Mesendoderm (in vitro differentiated cells): Measurements from ENCODE around the gene PPFIA4.

ENCODE experiments used
- DNase-seq: peaks from one replicate; pipeline ENCODE4 v3.0.0; 2013
- H2AK5ac ChIP-seq: 2 replicates; pipeline ENCODE4 v1.6.1; 2013; ENCODE audit warnings: low read length, inconsistent platforms
- H2BK120ac ChIP-seq: 2 replicates; pipeline ENCODE4 v1.6.1; 2013; ENCODE audit warnings: low read depth, mild to moderate bottlenecking, low read length, moderate library complexity, mixed read lengths
- H2BK15ac ChIP-seq: replicated peaks from 2 replicates; pipeline ENCODE4 v1.6.1; 2013; ENCODE audit warnings: low read depth, mild to moderate bottlenecking, moderate library complexity
- H2BK5ac ChIP-seq: 2 replicates; pipeline ENCODE4 v1.6.1; 2013; ENCODE audit warnings: low read length, inconsistent platforms
- H3K18ac ChIP-seq: 2 replicates; pipeline ENCODE4 v1.6.1; 2013; ENCODE audit warnings: mild to moderate bottlenecking, low read length, mixed read lengths
- H3K23ac ChIP-seq: one replicate; pipeline ENCODE4 v1.6.1; 2013; ENCODE audit warnings: low read length
- H3K27ac ChIP-seq: 2 replicates; pipeline ENCODE4 v1.5.1; 2013; ENCODE audit warnings: low read depth, mild to moderate bottlenecking, inconsistent platforms, low read length, moderate library complexity
- H3K27me3 ChIP-seq: 2 replicates; pipeline ENCODE4 v1.6.1; 2013; ENCODE audit warnings: low read length, control low read depth, mild to moderate bottlenecking, inconsistent platforms; ENCODE audit not compliant: insufficient read depth, poor library complexity
- H3K36me3 ChIP-seq: 2 replicates; pipeline ENCODE4 v1.6.1; 2013; ENCODE audit warnings: low read length, inconsistent platforms; ENCODE audit not compliant: control insufficient read depth, insufficient read depth
- H3K4ac ChIP-seq: one replicate; pipeline ENCODE4 v1.6.1; 2013; ENCODE audit warnings: low read depth, mild to moderate bottlenecking, low read length, moderate library complexity
- H3K4me1 ChIP-seq: 2 replicates; pipeline ENCODE4 v1.6.1; 2013; ENCODE audit warnings: low read depth, low read length, inconsistent platforms; ENCODE audit not compliant: control insufficient read depth
- H3K4me2 ChIP-seq: 2 replicates; pipeline ENCODE4 v1.6.1; 2013; ENCODE audit warnings: low read length
- H3K4me3 ChIP-seq: 2 replicates; pipeline ENCODE4 v1.5.1; 2013; ENCODE audit warnings: mild to moderate bottlenecking, low read length
- H3K56ac ChIP-seq: one replicate; pipeline ENCODE4 v1.6.1; 2013; ENCODE audit warnings: low read length
- H3K79me1 ChIP-seq: 2 replicates; pipeline ENCODE4 v1.6.1; 2013; ENCODE audit warnings: low read length, inconsistent platforms
- H3K79me2 ChIP-seq: 2 replicates; pipeline ENCODE4 v1.6.1; 2013; ENCODE audit warnings: mild to moderate bottlenecking, low read length; ENCODE audit not compliant: control insufficient read depth, insufficient read depth
- H3K9ac ChIP-seq: 2 replicates; pipeline ENCODE4 v1.6.1; 2013; ENCODE audit warnings: low read length, inconsistent platforms
- H4K5ac ChIP-seq: one replicate; pipeline ENCODE4 v1.6.1; 2013; ENCODE audit warnings: low read length
- H4K8ac ChIP-seq: one replicate; pipeline ENCODE4 v1.6.1; 2013; ENCODE audit warnings: low read depth, mild to moderate bottlenecking, control low read depth, low read length, moderate library complexity
- WGBS: extraction: QIAGEN DNeasy Blood & Tissue Kit; methylation state at CpG from one replicate; pipeline ENCODE4 v1.1.7; 2013; ENCODE audit warnings: low lambda C conversion rate, missing lambda C conversion rate; ENCODE audit not compliant: insufficient coverage; ENCODE audit errors: extremely low coverage; 5-methylcytosine and 5-hydroxymethylcytosine counted together

Gene PPFIA4

DNA sequence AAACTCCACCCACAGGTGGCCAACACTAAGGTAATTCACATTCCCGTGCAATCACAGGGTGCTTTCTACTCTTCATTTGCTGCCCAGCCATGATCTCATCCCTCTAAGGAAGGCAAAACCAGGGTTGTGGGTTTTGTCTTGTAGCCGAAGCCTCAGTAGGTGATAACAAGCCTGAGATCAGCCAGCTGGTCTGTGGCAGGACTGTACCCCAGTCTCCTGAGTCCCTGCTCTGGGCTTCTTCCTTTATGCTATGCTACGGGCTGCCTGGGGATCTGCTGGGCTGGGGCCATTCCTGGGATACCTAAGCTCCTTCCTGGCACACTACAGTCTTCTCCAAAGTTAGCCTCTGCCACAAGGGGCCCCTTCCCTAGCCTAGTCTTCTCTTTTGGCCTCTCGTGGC is 9.8 kb downstream of the PPFIA4 start:
- no peaks in the 10 kb centered on the region for H3K4me1 ChIP-seq

GRCh38 chr1:203036537-203036936 is 10.2 kb downstream of the PPFIA4 start:
- no peak overlapping the region for H3K27ac ChIP-seq
- H2BK5ac ChIP-seq, result no peak overlapping the region
- H2AK5ac ChIP-seq, result no peak overlapping the region
- no peak overlapping the region for H4K5ac ChIP-seq
- no peaks in the 10 kb centered on the region for H3K79me1 ChIP-seq
- no CpG with 5 or more reads among the region's 2 CpGs for WGBS
- H3K4me3 ChIP-seq, result no peak overlapping the region
- no peak overlapping the region for H3K4me2 ChIP-seq
- no peaks in the 10 kb centered on the region for H3K27me3 ChIP-seq
- no peak overlapping the region for H4K8ac ChIP-seq
- no peaks in the 10 kb centered on the region for H3K79me2 ChIP-seq
- H3K4ac ChIP-seq, result no peak overlapping the region
- H3K4me1 ChIP-seq, result no peaks in the 10 kb centered on the region
- H3K23ac ChIP-seq, result no peak overlapping the region
- DNase-seq, result no peak
- no peak overlapping the region for H3K56ac ChIP-seq
- no peak overlapping the region for H2BK120ac ChIP-seq
- no peak overlapping the region for H3K9ac ChIP-seq
- no peak overlapping the region for H2BK15ac ChIP-seq
- H3K18ac ChIP-seq, result no peak overlapping the region
- H3K36me3 ChIP-seq, result no peaks in the 10 kb centered on the region

More for the DNA sequence above, 9.8 kb downstream of the PPFIA4 start:
- Histone ChIP-seq H2AK5ac (no peak overlapping the region), H3K27me3 (no peaks in the 10 kb centered on the region), H4K8ac (no peak overlapping the region), H2BK5ac (no peak overlapping the region), H3K36me3 (no peaks in the 10 kb centered on the region), H3K4me3 (no peak overlapping the region), H3K18ac (no peak overlapping the region), H4K5ac (no peak overlapping the region), H3K23ac (no peak overlapping the region), H3K4ac (no peak overlapping the region), H3K79me1 (no peaks in the 10 kb centered on the region), H3K9ac (no peak overlapping the region), H2BK15ac (no peak overlapping the region), H3K4me2 (no peak overlapping the region), H3K79me2 (no peaks in the 10 kb centered on the region), H2BK120ac (no peak overlapping the region), H3K56ac (no peak overlapping the region), H3K27ac (no peak overlapping the region)
- WGBS, result no CpG with 5 or more reads among the region's 4 CpGs
- DNase-seq, result peak; percentile 52

GRCh38 chr1:203037509-203038190 is 11.4 kb downstream of the PPFIA4 start:
- Histone ChIP-seq H3K27ac (no peak overlapping the region), H4K5ac (no peak overlapping the region), H2BK15ac (no peak overlapping the region), H3K4me1 (peaks cover 6% of the 10 kb centered on the region), H3K18ac (no peak overlapping the region), H2BK5ac (no peak overlapping the region), H3K36me3 (no peaks in the 10 kb centered on the region), H3K9ac (no peak overlapping the region), H2BK120ac (no peak overlapping the region), H4K8ac (no peak overlapping the region), H3K4ac (no peak overlapping the region), H2AK5ac (no peak overlapping the region), H3K23ac (no peak overlapping the region), H3K27me3 (no peaks in the 10 kb centered on the region), H3K56ac (no peak overlapping the region), H3K79me2 (no peaks in the 10 kb centered on the region), H3K4me2 (no peak overlapping the region), H3K79me1 (no peaks in the 10 kb centered on the region), H3K4me3 (no peak overlapping the region)
- WGBS, result no CpG with 5 or more reads among the region's 10 CpGs
- no peak for DNase-seq

DNA sequence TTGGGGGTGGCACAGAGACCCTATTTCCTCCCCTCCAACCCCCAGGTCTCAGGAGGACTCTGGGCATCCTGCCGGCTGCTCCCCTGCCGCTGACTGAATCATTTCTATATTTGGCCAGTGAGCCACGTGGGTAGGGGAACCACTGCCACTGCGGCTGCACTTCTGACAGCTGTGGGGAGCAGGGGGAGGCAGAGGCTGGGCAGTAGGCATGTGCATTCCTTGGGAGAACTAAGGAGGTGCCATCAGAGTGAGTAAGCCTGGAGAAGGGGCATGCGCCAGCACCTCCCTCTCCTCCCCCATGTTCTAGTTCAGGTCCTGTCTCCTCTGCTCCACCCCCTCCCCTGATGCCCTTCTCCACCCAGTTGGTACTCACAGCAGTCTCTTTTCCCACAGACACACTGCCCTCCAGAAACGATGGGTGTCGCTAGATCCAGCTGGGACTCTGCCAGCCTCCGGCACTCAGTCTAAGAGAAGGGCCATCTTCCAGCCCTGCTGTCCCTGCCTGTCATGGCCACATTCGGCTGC is 12.0 kb downstream of the PPFIA4 start:
- Histone ChIP-seq H3K23ac (no peak overlapping the region), H3K9ac (no peak overlapping the region), H3K27ac (no peak overlapping the region), H3K4me3 (no peak overlapping the region), H3K18ac (no peak overlapping the region), H3K79me1 (no peaks in the 10 kb centered on the region), H4K8ac (no peak overlapping the region), H3K4me1 (peaks cover 6% of the 10 kb centered on the region), H2BK15ac (no peak overlapping the region), H4K5ac (no peak overlapping the region), H3K4me2 (no peak overlapping the region), H2AK5ac (no peak overlapping the region), H2BK5ac (no peak overlapping the region), H3K27me3 (no peaks in the 10 kb centered on the region), H3K4ac (no peak overlapping the region), H3K56ac (no peak overlapping the region), H3K36me3 (no peaks in the 10 kb centered on the region), H2BK120ac (no peak overlapping the region), H3K79me2 (no peaks in the 10 kb centered on the region)
- DNase-seq, result no peak
- no CpG with 5 or more reads among the region's 9 CpGs for WGBS

GRCh38 chr1:203038891-203039608 is 12.8 kb downstream of the PPFIA4 start:
- Histone ChIP-seq H2BK5ac (no peak overlapping the region), H3K4me1 (peaks cover 6% of the 10 kb centered on the region), H3K79me2 (no peaks in the 10 kb centered on the region), H3K4me3 (no peak overlapping the region), H3K4ac (no peak overlapping the region), H3K9ac (no peak overlapping the region), H3K56ac (no peak overlapping the region), H2BK120ac (no peak overlapping the region), H3K23ac (no peak overlapping the region), H3K27ac (no peak overlapping the region), H3K18ac (no peak overlapping the region), H3K36me3 (no peaks in the 10 kb centered on the region), H3K79me1 (no peaks in the 10 kb centered on the region), H2BK15ac (no peak overlapping the region), H3K4me2 (no peak overlapping the region), H3K27me3 (no peaks in the 10 kb centered on the region), H2AK5ac (no peak overlapping the region), H4K8ac (no peak overlapping the region), H4K5ac (no peak overlapping the region)
- no CpG with 5 or more reads among the region's 22 CpGs for WGBS
- DNase-seq, result peak; percentile 88
